Adrenal gland (tissue), 5 donors: ENCODE data around the gene COX19.

ENCODE experiments used
- POLR2A ChIP-seq, 2 donors: fragments of 450-650 bp; IDR thresholded peaks; one replicate each; pipeline ENCODE4 v1.6.1; 2017; ENCODE audit warnings: antibody characterized with exemption in 2 of 2, mild to moderate bottlenecking in 2 of 2, moderate library complexity in 1 of 2
- TF ChIP-seq, protein P1 (sequence below), 6 experiments: fragments of 450-650 bp in 4 of 6; fragments of 200-600 bp in 2 of 6; sonication (generic) in 1 of 6; IDR thresholded peaks; 1 replicate in 5 of 6; 2 replicates in 1 of 6; pipeline versions ENCODE4 v1.5.1 to v1.8.0; 2016 to 2021; ENCODE audit warnings: antibody characterized with exemption in 6 of 6, mild to moderate bottlenecking in 2 of 6, moderate library complexity in 1 of 6
- donor health status: DM: no; HTN: no; CAD: no.

DNA sequence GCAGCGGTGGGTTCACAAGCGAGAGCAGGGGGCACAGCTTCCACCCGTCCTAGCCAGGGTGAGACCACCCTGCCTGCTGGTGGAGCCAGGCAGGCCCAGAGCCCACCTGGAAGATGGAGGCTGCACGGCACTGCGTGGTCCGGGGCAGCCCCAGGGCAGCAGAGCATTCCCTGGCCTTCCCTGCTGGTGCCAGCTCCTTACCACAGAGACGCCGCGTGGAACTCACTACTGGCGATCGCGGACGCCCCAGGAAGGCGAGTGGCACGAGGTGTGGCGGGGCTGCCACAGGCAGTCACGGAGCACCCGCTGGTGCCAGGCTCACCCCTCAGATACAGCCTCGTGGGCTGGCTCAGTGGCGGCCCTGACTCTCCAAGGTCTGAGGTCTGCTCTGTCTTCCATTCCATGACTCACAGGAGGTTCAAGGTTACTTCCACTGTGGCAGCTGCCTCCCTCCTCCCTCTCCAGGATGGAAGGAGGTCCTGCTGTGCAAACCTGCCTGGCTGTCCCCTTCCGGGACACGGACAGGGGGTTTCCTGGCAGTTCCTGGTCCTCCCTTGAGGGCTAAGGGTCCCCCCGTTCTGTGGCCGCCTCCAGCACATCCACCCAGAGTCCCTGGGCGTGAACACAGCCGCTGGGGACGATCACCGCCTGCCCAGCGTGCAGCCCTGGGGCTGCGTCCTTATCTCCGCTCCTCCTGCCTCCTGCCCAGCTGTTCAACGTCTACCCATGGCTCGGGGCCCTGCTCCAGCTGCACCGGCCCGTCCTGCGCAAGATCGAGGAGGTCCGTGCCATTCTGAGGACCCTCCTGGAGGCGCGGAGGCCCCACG lies 10.8 kb upstream of the COX19 start:
- TF ChIP-seq, protein P1, sequence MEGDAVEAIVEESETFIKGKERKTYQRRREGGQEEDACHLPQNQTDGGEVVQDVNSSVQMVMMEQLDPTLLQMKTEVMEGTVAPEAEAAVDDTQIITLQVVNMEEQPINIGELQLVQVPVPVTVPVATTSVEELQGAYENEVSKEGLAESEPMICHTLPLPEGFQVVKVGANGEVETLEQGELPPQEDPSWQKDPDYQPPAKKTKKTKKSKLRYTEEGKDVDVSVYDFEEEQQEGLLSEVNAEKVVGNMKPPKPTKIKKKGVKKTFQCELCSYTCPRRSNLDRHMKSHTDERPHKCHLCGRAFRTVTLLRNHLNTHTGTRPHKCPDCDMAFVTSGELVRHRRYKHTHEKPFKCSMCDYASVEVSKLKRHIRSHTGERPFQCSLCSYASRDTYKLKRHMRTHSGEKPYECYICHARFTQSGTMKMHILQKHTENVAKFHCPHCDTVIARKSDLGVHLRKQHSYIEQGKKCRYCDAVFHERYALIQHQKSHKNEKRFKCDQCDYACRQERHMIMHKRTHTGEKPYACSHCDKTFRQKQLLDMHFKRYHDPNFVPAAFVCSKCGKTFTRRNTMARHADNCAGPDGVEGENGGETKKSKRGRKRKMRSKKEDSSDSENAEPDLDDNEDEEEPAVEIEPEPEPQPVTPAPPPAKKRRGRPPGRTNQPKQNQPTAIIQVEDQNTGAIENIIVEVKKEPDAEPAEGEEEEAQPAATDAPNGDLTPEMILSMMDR (IDR thresholded peaks at IDR 0.05): no peak
- peak in 1 of 2 donors; percentile 75 for TF ChIP-seq POLR2A (IDR thresholded peaks at IDR 0.05)
